BJ (cell line): ENCODE measurements around the gene RPL36. TPM values are rescaled to one million over a fixed set of nuclear protein-coding genes. Genes with fewer than 3 reads are reported as not detected.
"Not testable (repeated sequence)": the region's sequence is repeated elsewhere in the genome, so short reads cannot be mapped to it uniquely, and the experiment has no call there.

Experiments used
- CTCF ChIA-PET: fragments of 350-600 bp; formaldehyde crosslinking; extraction: SDS; loops from one replicate; lab custom pipeline; 2021; ENCODE audit warnings: antibody characterized with exemption, inconsistent platforms; lab: Yijun Ruan, JAX
- POLR2A ChIA-PET: fragments of 300-600 bp; sonication (Branson Sonifier 250); formaldehyde crosslinking; extraction: SDS; loops from one replicate; lab custom pipeline; 2021; ENCODE audit warnings: antibody characterized with exemption; lab: Charles Lee
- DNase-seq: peaks from one replicate; pipeline ENCODE4 v3.0.0-alpha.2; 2011; ENCODE audit warnings: low read depth
- H3K27me3 ChIP-seq: 2 replicates; pipeline ENCODE4 v1.6.0; 2011; ENCODE audit warnings: low read length; ENCODE audit not compliant: control insufficient read depth, insufficient read depth
- H3K36me3 ChIP-seq: 2 replicates; pipeline ENCODE4 v1.5.1; 2011; ENCODE audit warnings: low read length; ENCODE audit not compliant: control insufficient read depth, insufficient read depth
- H3K4me3 ChIP-seq: 2 replicates; pipeline ENCODE4 v1.5.1; 2011; ENCODE audit warnings: low read depth, mild to moderate bottlenecking, control low read depth, low read length
- CTCF ChIP-seq: IDR thresholded peaks from 2 replicates; pipeline ENCODE4 v1.5.1; 2011; ENCODE audit warnings: low read depth, mild to moderate bottlenecking, control low read depth, inconsistent platforms, low read length, moderate library complexity; ENCODE audit not compliant: insufficient read depth
- polyA plus RNA-seq: library from polyadenylated mRNA; depleted of rRNA; stranded (reverse); fragments of >200 nt; gene quantifications from 2 replicates; pipeline ENCODE4 v1.2.3, GENCODE V29; 2011

Gene RPL36
- polyA plus RNA-seq, 1 experiment = 912 TPM

- POLR2A ChIA-PET = no interaction called here
- H3K36me3 ChIP-seq = peaks cover 63% of the 10 kb centered on the region
- CTCF ChIA-PET = no interaction called here
These were observed 7.2 kb downstream of the RPL36 start for GRCh38 chr19:5697022-5697889.

GRCh38 chr19:5697890-5698634 lies 8.0 kb downstream of the RPL36 start:
- CTCF ChIA-PET = interaction anchor here (2.5 kb wide), 1 partner anchor 8 kb away, joined by 7 read pairs; the partner anchor contains the start of gene RPL36
- no peaks in the 10 kb centered on the region for H3K27me3 ChIP-seq
- no peak for DNase-seq
- H3K4me3 ChIP-seq = no peak overlapping the region
- POLR2A ChIA-PET = no interaction called here
- TF ChIP-seq CTCF = no peak
- H3K36me3 ChIP-seq = peaks cover 56% of the 10 kb centered on the region

More at GRCh38 chr19:5697022-5697889, 7.2 kb downstream of the RPL36 start:
- DNase-seq = no peak
- H3K27me3 ChIP-seq = no peaks in the 10 kb centered on the region
- TF ChIP-seq CTCF = no peak
- no peak overlapping the region for H3K4me3 ChIP-seq

- peaks cover 56% of the 10 kb centered on the region for H3K36me3 ChIP-seq
- no peak for TF ChIP-seq CTCF
- no peaks in the 10 kb centered on the region for H3K27me3 ChIP-seq
- ChIA-PET CTCF (interaction anchor here (2.5 kb wide), 1 partner anchor 9 kb away, joined by 7 read pairs; the partner anchor contains the start of gene RPL36), POLR2A (no interaction called here)
- H3K4me3 ChIP-seq = no peak overlapping the region
- no peak for DNase-seq
These were observed 8.7 kb downstream of the RPL36 start for GRCh38 chr19:5698635-5699422.

- H3K4me3 ChIP-seq = no peak overlapping the region
- no peak for DNase-seq
- POLR2A ChIA-PET = no interaction called here
- no peaks in the 10 kb centered on the region for H3K27me3 ChIP-seq
- peaks cover 55% of the 10 kb centered on the region for H3K36me3 ChIP-seq
- CTCF ChIA-PET = interaction anchor here (0.6 to 2.5 kb wide), 2 partner anchors 11 to 13 kb away, joined by 3 to 7 read pairs; partner anchors contain the start of gene RPL36
- no peak for TF ChIP-seq CTCF
These were observed 10.5 kb downstream of the RPL36 start for GRCh38 chr19:5700455-5701092.

- peaks cover 51% of the 10 kb centered on the region for H3K36me3 ChIP-seq
- DNase-seq, POLR2A ChIA-PET, H3K4me3 ChIP-seq, H3K27me3 ChIP-seq, CTCF ChIA-PET: not testable (repeated sequence)
These were observed 11.9 kb downstream of the RPL36 start for GRCh38 chr19:5702053-5702410.
